Activated CD4-positive, alpha-beta T cell treated with anti-CD3 and anti-CD28 coated beads, Interleukin-2, amount 50 U/mL, for 16 hours (primary cell): ENCODE results near the gene PCBP1.
A peak's percentile ranks its signal among the peaks of the same experiment; 100 is the strongest.
"Not testable (repeated sequence)": the region's sequence is repeated elsewhere in the genome, so short reads cannot be mapped to it uniquely, and the experiment has no call there.

Experiments used
- DNase-seq: peaks from one replicate; pipeline ENCODE4 v3.0.0-alpha.2; 2020

The PCBP1 gene

DNA sequence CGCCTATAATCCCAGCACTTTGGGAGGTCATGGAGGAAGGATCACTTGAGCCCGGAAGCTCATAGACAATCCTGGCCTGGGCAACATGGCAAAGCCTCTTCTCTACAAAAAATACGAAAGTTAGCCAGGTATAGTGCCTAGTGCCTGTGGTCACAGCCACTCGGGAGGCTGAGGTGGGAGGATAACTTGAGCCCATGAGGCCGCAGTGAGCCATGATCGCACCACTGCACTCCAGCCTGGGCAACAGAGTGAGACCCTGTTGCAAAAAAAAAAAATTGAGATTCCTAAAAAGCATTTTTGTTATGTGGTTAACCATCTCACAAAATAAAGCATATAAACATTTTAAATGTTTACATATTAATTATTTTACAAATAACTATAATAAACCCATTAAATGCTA is 13.9 kb downstream of the PCBP1 start:
- DNase-seq, result no peak

DNA sequence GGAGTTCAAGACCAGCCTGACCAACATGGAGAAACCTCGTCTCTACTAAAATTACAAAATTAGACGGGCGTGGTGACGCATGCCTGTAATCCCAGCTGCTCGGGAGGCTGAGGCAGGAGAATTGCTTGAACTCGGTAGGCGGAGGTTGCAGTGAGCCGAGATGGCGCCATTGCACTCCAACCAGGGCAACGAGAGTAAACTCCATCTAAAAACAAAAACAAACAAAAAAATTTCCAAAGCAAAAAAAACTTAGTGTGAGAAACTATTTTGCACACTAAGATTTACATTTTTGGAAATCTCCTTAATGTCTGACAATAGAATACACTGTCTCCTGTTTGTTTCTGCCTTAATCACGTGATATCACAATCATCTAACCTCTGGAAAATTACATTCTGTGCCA is 14.4 kb downstream of the PCBP1 start:
- DNase-seq, result not testable (repeated sequence)

DNA sequence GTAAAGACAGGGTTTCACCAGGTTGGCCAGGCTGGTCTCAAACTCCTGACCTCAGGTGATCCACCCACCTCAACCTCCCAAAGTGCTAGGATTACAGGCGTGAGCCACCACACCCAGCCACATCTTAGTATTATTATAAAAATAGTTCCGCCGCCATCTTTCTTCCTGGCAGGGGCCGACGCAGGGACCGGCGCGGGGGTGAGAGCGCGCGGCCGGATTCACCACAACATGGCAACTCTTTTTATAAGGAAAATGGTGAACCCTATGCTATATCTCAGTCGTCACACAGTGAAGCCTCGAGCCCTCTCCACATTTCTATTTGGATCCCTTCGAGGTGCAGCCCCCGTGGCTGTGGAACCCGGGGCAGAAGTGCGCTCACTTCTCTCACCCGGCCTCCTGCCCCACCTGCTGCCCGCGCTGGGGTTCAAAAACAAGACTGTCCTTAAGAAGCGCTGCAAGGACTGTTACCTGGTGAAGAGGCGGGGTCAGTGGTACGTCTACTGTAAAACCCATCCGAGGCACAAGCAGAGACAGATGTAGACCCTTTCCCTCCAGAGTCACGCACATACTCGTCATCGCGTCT is 15.1 kb downstream of the PCBP1 start:
- DNase-seq, result not testable (repeated sequence)

DNA sequence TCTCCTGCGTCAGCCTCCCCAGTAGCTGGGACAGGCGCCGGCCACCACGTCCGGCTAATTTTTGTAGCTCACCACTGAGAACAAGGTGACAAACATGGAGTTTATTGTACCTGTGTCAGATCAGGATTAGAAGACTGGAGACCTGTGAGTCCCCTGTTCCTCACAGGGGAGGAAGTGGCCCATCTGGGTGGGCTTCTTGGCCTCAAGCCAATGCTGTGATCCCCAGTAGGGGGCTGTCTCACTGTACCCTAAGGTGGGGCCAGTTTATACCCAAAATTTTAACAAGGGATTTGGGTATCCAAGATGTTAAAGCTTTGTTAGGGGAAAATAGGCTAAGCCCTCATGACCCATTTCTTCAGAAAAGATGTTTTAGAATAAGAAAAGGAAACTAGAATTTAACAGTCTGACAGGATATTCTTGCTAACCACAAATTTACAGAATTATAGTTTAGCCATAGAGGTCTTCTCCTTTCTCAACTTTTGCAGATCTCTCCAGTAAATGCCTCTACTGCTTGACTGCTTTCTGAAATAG is 16.3 kb downstream of the PCBP1 start:
- DNase-seq, result no peak

DNA sequence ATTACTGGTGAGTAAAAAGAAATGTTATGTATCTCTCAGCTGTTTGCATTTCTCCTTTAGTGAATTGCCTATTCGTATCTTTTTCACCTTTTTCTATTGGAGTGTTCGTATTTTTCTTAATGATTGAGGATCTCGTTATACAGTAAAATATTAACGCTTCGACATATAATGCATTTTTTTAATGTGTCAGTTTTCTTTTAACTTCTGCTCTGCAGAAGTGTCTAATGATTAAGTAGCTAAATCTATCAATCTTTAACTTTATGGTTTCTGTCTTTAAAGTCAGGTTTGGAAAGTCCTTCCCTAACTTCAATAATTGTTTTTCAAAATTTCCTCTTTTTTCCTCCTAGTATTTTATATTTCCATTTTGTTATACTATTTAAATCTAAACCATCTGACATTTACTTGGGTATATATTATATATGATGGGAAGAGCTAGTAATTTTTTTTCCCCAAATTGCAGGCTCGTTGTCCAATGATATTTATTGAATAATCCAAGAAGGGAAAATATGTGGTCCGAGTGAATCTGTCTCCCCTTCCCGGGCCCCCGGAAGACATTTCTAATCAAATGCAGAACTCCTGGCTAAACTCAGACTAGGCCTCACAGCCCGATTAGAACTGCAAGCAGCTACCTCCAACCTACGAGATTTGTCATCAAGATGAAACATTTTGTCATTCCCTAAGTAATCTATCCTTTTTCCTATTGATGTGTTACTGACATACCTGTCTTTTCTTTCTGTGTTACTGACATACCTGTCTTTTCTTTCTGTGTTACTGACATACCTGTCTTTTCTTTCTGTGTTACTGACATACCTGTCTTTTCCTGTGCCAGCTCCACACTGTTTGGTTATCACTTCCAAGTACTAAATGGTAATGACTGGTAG is 17.2 kb downstream of the PCBP1 start:
- DNase-seq, result peak; percentile 63

DNA sequence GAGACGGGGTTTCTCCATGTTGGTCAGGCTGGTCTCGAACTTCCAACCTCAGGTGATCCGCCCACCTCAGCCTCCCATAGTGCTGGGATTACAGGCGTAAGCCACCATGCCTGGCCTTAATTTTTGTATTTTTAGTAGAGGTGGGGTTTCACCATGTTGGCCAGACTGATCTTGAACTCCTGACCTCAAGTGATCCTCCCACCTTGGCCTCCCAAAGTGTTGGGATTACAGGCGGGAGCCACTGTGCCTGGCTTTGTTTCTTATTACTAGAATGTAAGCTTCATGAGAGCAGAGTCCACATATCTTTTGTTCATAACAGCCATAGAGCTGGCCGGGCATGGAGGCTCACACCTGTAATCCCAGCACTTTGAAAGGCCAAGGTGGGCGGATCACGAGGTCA is 18.9 kb downstream of the PCBP1 start:
- DNase-seq, result not testable (repeated sequence)

DNA sequence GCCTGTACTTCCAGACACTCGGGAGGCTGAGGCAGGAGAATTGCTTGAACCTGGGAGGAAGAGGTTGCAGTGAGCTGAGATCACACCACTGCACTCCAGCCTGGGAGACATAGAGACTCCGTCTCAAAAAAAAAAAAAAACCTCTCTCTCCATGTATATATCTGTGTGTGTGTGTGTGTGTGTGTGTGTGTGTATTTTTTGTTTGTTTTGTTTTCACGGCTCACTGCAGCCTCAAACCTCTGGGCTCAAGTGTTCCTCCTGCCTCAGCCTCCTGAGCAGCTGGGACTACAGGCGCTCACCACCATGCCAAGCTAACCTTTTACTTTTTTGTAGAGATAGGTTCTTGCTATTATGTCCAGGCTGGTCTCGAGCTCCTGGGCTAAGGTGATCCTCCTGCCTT is 23.1 kb downstream of the PCBP1 start:
- not testable (repeated sequence) for DNase-seq

DNA sequence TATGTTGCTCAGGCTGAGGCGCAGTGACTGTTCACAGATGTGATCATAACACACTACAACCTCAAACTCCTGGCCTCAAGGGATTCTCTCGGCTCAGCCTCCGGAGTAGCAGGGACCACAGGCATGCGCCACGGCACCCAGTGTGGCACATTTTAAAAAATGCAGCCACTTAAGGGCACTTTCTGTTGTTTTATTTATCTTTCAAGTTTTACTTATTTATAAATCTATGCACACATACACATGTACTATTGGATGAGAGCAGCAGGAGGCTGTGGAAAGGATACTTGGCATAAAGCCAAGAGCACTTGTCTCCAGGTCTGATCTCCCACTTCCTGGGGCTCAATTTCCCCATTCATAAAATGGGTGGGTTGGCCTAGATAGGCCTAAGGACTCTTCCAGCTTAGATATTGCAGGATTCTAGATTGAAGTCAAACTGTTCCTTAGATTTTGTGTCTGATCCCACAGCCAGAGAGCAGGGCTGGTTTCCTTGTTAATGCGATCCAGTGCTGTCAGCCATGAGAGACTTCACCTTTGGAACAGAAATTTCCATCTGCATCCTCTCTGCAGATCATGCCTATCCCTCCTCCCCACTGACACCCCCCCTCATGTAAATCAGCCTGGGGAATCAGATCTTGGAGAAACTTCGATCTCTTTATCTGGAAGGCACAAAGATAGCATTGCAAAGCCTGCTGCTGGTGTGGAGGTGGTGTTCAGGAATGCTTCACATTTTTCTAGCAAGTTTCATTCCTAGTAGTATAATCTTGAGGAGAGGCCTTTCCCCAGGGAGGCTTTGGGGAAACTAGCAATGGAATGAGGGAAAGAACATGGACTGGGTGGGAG is 24.7 kb downstream of the PCBP1 start:
- DNase-seq, result no peak

DNA sequence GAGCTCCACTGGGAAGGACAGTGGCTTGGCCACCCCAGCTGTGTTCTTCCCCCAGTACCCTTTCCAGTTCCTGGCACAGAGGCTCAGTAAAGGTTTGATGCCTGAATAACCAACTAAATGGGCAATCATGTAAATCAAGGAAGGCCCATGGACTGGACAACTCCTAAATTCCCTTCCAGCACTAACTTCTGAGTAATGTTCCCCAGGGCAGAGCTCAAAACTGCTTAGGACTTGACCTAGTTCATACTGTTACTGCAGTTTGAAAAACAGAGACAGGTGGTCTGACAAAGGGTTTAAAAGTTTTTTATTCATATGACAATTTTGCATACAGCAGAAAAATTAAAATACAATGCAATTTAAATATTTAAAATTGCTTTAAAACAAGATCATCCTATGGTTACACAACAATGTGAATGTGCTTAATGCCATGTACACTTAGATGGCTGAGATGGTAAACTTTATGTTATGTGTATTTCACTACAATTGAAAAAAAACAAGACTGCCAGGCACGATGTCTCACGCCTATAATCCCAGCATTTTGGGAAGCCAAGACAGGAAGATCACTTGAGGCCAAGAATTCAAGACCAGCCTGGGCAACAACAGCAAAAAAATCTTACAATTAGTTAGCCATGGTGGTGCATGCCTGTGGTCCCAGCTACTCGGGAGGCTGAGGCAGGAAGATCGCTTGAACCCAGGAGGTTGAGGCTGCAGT is 26.2 kb downstream of the PCBP1 start:
- DNase-seq, result no peak

DNA sequence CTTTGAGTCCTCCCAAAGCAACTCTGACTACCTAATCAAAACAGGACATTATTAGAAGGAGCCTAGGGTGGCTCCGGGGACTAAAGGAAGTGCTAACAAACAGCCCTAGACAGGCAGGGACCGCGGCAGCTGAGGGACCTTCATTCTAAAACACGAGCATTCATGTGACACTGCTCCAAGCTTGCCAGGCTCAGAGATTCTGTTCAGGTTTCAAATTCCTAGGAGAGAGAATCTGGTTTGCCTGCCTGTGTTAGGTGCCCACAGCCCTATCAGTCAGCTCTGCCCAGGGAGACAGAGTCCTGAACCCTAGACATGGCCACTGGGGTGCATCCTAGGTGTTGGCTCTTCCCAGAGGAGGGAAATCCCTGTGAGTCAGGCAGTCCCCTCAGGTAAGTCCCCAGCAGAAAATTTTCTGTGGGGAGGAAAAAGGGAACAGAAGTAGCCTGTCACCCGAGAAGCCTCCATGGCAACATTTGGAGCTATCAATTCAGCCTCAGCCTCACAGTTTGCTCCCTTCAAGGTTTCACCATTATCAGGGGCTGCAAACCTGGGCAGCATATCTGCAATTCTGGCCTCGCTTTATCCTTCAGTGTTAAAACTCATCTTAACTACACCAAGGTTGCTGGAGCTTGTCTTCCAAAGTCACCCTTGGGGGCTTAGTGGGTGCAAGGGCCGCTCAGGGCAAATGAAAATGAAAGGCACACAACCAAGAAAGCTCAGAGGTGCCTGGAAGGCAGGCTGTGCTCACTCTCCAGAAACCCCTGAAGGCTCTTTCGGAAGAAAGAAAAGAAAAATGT is 28.6 kb downstream of the PCBP1 start:
- DNase-seq, result no peak

DNA sequence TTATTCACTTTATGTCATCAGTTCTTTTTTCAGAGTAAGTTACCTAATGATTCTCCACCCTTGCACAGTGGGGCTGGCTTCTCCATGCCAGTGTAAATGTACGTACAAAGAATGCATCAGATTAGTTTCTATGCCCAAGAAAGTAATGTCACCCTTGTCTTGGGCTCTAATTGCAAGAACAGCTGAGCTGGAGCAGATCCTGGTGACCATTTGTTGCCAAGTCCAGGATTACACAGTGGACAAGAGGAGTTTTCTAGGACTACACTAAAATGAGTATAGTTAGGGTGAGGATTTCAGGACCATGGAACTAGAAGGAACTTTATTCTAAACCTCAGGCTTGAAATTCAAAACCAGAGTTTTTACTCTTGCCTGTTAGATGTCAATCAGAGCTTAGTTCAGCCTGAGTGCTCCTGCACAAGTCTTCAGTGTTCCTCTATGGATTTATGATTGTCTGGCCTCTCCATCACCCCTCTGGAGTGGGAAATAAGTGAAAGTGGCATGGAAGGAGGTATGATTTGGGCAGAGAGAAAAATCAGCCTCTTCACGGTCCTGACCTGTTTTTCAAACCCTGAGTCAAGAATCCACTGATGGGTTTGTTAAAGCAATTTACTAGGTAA is 29.8 kb downstream of the PCBP1 start:
- DNase-seq, result no peak

DNA sequence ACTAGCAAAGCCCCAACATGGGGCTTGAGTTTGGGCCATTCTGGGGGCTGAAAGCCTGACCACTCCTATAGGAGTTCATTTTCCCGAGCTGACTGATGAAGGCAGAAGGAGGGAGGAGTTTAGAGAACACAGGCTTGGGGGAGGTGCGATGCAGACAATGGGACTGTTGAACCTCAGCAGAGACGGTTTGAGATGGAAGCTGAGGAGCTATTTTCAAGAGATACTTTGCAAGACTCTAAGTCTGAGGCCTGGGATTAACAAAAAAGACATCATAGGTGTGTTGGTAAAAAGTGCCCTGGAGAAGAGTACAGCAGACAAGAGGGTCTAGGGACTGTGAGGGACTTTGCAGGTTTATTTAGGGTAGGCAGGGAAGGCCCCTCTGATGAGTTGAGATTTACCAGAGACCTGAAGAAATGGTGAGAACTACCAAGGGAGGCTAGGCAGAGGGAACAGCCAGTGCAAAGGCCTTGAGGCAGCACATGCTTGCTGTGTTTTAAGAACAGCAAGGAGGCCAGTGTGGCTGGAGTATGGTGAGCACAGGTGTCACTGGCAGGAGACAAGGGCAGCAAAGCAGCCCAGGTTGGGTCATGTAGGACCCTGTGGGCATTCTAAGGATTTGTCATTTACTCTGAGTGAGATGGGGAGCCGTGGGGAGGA is 31.6 kb downstream of the PCBP1 start:
- no peak for DNase-seq

DNA sequence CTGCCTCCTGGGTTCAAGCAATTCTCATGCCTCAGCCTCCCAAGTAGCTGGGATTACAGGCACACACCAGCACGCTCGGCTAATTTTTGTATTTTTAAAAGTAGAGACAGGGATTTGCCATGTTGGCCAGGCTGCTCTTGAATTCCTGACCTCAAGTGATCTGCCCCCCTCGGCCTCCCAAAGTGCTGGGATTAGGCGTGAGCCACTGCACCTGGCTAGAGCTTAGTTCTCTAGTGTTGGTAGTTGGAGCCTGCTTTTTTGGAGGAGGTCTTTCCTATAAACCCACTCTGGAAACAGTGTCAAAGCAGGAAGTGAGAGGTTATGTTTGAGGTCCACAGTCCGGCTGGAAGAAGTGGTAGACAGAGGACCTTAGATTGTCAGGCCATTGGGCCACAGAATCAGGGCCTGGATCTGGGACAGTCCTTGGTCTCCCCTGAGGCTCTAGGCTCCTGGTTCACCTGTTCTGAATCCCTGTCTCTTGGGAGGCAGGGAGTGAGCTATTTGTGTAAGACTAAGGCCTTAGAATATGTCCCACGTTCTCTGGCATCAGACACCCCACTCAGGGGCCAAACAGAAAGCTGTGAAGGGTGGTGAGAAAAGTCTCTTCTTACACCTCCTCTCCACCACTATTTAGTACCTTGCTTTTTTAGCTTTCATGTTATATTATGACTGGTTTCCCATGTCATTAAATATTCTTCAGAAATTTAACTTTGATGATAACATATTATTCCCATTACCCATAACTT is 34.5 kb downstream of the PCBP1 start:
- no peak for DNase-seq

DNA sequence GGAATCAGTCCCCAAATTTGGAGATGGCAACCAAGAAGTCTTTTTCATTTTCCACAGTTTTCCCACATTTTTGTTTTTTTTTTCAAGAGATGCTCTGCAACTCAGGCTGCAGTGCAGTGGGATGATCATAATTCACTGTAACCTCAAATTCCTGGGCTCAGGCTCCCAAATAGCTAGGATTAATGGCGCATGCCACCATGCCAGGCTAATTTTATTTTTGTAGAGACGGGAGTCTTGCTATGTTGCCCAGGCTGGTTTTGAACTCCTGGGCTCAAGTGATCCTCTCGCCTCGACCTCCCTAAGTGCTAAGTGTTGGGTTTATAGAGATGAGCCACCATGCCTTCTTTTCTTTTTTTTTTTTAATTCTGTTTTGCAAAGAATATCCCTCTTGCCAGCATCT is 35.2 kb downstream of the PCBP1 start:
- DNase-seq, result no peak

DNA sequence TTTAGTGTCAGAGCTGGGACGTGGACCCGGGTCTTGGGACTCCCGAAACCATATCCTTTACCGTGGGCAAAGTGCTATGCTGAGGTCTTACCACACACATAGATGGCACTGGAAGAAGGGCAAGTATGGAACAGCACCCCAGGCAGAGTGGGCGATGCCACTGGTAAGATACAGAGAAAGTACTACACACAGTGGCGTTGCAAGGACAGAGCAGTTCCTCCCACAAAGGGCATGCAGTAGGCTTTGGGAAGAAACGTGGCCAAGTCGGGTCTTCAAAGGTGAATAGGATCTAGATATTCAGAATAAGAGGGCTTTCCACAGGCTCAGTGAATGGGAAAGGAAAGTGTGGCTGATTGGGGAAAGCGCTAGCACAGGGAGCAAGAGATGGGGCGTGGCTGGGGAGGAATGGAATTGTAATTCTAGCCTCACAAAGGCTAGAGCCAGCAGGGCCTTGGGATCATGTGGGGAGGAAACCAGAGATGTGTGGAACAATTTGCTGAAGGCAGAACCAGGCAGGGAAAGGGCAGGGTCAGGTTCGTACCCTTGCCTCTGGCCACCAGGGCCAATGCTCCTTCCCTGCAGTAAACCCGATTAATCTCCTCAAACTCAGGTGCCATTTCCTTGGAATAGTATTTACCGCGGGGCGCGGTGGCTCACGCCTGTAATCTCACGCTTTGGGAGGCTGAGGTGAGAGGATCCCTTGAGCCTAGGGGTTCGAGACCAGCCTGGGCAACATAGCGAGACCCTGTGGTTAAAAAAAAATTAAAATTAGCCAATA is 36.0 kb downstream of the PCBP1 start:
- DNase-seq, result no peak

DNA sequence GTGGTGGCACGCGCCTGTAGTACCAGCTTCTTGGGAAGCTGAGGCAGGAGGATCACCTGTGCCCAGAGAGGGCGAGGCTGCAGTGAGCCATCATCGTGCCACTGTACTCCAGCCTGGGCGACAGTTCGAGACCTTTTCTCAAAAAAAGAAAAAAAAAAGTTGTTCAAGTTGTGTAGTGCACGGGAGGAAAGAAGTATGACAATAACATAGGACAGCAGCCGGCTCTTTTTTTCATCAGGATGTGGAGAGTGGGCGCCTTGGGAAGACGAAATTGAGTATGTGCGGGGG is 36.5 kb downstream of the PCBP1 start:
- no peak for DNase-seq

DNA sequence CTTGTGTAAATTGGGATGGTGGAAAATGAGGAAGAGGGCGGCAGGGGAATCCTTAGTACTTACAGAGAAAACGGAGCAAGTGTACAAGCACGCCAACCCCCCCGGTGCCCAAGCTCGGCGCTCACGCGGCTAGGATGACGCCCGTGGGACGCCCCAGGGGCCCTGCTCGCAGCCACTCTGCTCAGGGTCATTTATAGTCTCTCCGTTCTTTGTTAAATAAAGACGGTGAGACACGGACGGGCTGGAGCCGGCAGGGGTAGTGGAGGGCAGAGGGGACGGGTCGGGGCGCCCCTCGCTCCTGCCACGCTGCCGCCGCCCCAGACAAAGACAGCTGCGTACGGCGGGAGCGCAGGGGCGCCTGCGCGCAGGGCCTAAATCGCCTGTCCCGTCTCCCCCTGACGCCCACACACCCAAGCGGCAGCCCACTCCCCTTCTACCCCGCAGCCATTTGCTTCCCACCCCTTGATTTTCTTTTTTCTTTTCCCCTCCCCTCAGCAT is 37.8 kb downstream of the PCBP1 start:
- DNase-seq, result peak; percentile 66

DNA sequence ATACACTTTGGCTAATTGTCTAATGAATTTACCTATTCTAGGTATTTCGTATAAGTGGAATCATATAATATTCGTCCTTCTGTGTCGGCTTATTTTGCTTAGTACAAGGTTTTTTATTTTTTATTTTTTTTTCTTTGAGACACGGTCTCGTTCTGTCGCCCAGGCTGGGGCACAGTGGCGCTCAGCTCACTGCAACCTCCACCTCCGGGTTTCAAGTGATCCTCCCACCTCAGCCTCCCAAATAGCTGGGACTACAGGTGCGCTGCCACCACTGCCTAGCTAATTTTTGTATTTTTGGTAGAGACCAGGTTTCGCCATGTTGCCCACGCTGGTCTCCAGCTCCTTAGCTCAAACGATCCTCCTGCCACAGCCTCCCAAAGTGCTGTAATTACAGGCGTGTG is 38.2 kb downstream of the PCBP1 start:
- DNase-seq, result no peak

DNA sequence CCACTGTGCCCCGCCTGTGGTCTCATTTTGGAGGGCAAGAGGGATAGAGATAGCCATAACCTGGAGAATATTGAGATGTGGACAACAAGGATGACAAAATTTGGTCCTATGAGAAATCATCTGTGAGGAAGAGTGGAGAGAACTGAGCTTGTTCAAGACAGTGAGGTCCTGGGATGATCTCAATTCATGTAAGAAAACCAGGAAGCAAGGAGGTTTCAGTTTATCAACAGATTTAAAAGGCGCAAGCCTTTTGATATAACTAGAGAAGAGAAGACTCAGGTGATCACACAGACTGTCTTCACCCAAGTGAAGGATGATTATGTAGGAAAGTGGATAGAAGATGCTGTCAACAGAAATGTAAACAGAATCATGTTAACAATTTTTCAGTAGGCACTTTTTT is 39.1 kb downstream of the PCBP1 start:
- DNase-seq, result no peak
